K562 (cell line): ENCODE data around the gene FAM120B. TPM values are rescaled to one million over a fixed set of nuclear protein-coding genes. Genes with fewer than 3 reads are reported as not detected.

Experiments
- E2F3 ChIP-seq: fragments of 250-450 bp; sonication (Bioruptor Pico); IDR thresholded peaks from 2 replicates; pipeline ENCODE4 v1.4.0; 2020; ENCODE audit warnings: mild to moderate bottlenecking
- ERF ChIP-seq: fragments of 450-650 bp; formaldehyde crosslinking; IDR thresholded peaks from 2 replicates; pipeline ENCODE4 v1.4.0; 2020; ENCODE audit warnings: mild to moderate bottlenecking, mixed read lengths
- KDM4B ChIP-seq, 2 experiments: fragments of 450-650 bp in 1 of 2; sonication (generic) in 1 of 2; IDR thresholded peaks; 2 replicates each; pipeline ENCODE4 v1.6.1; 2016 to 2017; ENCODE audit warnings: borderline replicate concordance in 2 of 2, antibody characterized with exemption in 1 of 2, low read depth in 1 of 2, mild to moderate bottlenecking in 1 of 2
- MNT ChIP-seq, 2 experiments: fragments of 450-650 bp; conservative IDR thresholded peaks; 2 replicates each; pipeline ENCODE4 v1.6.1; 2017; ENCODE audit warnings: mild to moderate bottlenecking in 2 of 2, moderate library complexity in 2 of 2
- MTA3 ChIP-seq: fragments of 450-650 bp; formaldehyde crosslinking; IDR thresholded peaks from 2 replicates; pipeline ENCODE4 v1.6.1; 2017; ENCODE audit warnings: mild to moderate bottlenecking, borderline replicate concordance
- NUFIP1 ChIP-seq: fragments of 450-650 bp; IDR thresholded peaks from 2 replicates; pipeline ENCODE4 v1.6.1; 2018; ENCODE audit not compliant: partially characterized antibody
- SETDB1 ChIP-seq: IDR thresholded peaks from one replicate; pipeline ENCODE4 v1.6.1; 2012; ENCODE audit warnings: low read length, control low read depth, inconsistent platforms
- SPI1 ChIP-seq: IDR thresholded peaks from 2 replicates; pipeline ENCODE4 v1.6.1; 2011; ENCODE audit warnings: low read depth, low read length, control low read depth, borderline replicate concordance
- SREBF1 ChIP-seq: fragments of 150-350 bp; IDR thresholded peaks from 2 replicates; pipeline ENCODE4 v1.6.1; 2014; ENCODE audit warnings: antibody characterized with exemption, low read depth, low read length, borderline replicate concordance
- STAT5A ChIP-seq: IDR thresholded peaks from 2 replicates; pipeline ENCODE4 v1.6.1; 2012; ENCODE audit warnings: low read length, inconsistent platforms, borderline replicate concordance
- ZBTB26 ChIP-seq: fragments of 450-650 bp; formaldehyde crosslinking; IDR thresholded peaks from 2 replicates; pipeline ENCODE4 v1.4.0; 2022; ENCODE audit warnings: missing genetic modification characterization
- ZNF165 ChIP-seq: fragments of 250-450 bp; sonication (Bioruptor Pico); IDR thresholded peaks from 2 replicates; pipeline ENCODE4 v1.4.0; 2020; ENCODE audit warnings: borderline replicate concordance
- ZNF347 ChIP-seq: fragments of 450-650 bp; formaldehyde crosslinking; IDR thresholded peaks from 2 replicates; pipeline ENCODE4 v1.4.0; 2020; ENCODE audit warnings: low read depth, mild to moderate bottlenecking, moderate library complexity
- ZNF695 ChIP-seq: fragments of 450-650 bp; formaldehyde crosslinking; IDR thresholded peaks from 2 replicates; pipeline ENCODE4 v1.4.0; 2020; ENCODE audit warnings: mild to moderate bottlenecking, moderate library complexity
- ZNF717 ChIP-seq: fragments of 250-450 bp; sonication (Bioruptor Pico); IDR thresholded peaks from 2 replicates; pipeline ENCODE4 v1.5.0; 2021
- polyA plus RNA-seq, 8 experiments: library from polyadenylated mRNA; depleted of rRNA in 4 of 8; stranded (reverse) in 5 of 8; unstranded in 3 of 8; fragments of >200 nt; fragmentation: Nextera tagmentation in 2 of 8; fragmentation: Illumina TruSeq in 1 of 8; extraction: Ambion mirVana in 2 of 8; extraction: Trizol in 1 of 8; gene quantifications; 2 replicates each; pipeline versions ENCODE4 v1.2.1 to v1.2.3, GENCODE V29; 2011 to 2014; ENCODE audit warnings: inconsistent platforms in 1 of 8, missing spikeins in 1 of 8
- total RNA-seq, 7 experiments: library from RNA; depleted of rRNA in 6 of 7; stranded (reverse); fragments of >200 nt in 6 of 7; fragmentation: Illumina TruSeq in 2 of 7; extraction: Trizol in 2 of 7; gene quantifications; 2 replicates each; pipeline versions ENCODE4 v1.2.1 to v1.2.3, GENCODE V29; 2011 to 2021; ENCODE audit warnings: low replicate concordance in 1 of 7
- TF ChIP-seq, protein P1 (sequence below): IDR thresholded peaks from 2 replicates; pipeline ENCODE4 v1.6.1; 2012; ENCODE audit warnings: low read depth, low read length, improper control_type of control experiment, borderline replicate concordance
- TF ChIP-seq, protein P2 (sequence below): fragments of 250-450 bp; sonication (Bioruptor Pico); IDR thresholded peaks from 2 replicates; pipeline ENCODE4 v1.5.0; 2022; ENCODE audit warnings: mild to moderate bottlenecking
- TF ChIP-seq, protein P3 (sequence below), 2 experiments: fragments of 200-800 bp in 1 of 2; sonication (Bioruptor generic) in 1 of 2; sonication (generic) in 1 of 2; formaldehyde crosslinking in 1 of 2; IDR thresholded peaks in 1 of 2; conservative IDR thresholded peaks in 1 of 2; 2 replicates each; pipeline versions ENCODE4 v1.5.0 to v1.6.1; 2016 to 2020; ENCODE audit warnings: missing compliant biosample characterization in 1 of 2, missing genetic modification characterization in 1 of 2, missing genetic modification reagents in 1 of 2

The FAM120B gene
- total and polyA plus RNA-seq, 9 of the 15 experiments (the other 6 are each of a cell fraction or from before 2014, with no cell fraction given) = 3.5 to 22.6 (median 14.7) TPM

GRCh38 chr6:170306324-170307079, at the start of gene FAM120B (continued):
- TF ChIP-seq SETDB1 (no peak), MTA3 (no peak; the same call in 1 of the 2 replicates), KDM4B (IDR thresholded peaks at IDR 0.05; ENCODE audit: borderline replicate concordance in 2 of 2, low read depth in 1 of 2) (peak in 1 of 2 experiments; percentile 93; a peak in 2 of 4 replicates), E2F3 (peak; percentile 52; the same call in 1 of the 2 replicates), ZNF695 (CRISPR knock-in tag) (no peak), ZNF347 (CRISPR knock-in tag) (no peak), NUFIP1 (no peak), ZNF165 (CRISPR knock-in tag) (peak; percentile 81; the same call in 1 of the 2 replicates), ERF (CRISPR knock-in tag) (peak; percentile 95), ZNF717 (CRISPR knock-in tag) (no peak), STAT5A (no peak), SREBF1 (no peak), MNT (conservative IDR thresholded peaks at IDR 0.05) (peak in 1 of 2 experiments; percentile 84; a peak in 3 of 4 replicates), SPI1 (peak; percentile 96), ZBTB26 (peak; percentile 30; the same call in 1 of the 2 replicates)
- TF ChIP-seq, protein P1, sequence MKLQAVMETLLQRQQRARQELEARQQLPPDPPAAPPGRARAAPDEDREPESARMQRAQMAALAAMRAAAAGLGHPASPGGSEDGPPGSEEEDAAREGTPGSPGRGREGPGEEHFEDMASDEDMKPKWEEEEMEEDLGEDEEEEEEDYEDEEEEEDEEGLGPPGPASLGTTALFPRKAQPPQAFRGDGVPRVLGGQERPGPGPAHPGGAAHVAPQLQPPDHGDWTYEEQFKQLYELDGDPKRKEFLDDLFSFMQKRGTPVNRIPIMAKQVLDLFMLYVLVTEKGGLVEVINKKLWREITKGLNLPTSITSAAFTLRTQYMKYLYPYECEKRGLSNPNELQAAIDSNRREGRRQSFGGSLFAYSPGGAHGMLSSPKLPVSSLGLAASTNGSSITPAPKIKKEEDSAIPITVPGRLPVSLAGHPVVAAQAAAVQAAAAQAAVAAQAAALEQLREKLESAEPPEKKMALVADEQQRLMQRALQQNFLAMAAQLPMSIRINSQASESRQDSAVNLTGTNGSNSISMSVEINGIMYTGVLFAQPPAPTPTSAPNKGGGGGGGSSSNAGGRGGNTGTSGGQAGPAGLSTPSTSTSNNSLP = no peak
- TF ChIP-seq, protein P2, sequence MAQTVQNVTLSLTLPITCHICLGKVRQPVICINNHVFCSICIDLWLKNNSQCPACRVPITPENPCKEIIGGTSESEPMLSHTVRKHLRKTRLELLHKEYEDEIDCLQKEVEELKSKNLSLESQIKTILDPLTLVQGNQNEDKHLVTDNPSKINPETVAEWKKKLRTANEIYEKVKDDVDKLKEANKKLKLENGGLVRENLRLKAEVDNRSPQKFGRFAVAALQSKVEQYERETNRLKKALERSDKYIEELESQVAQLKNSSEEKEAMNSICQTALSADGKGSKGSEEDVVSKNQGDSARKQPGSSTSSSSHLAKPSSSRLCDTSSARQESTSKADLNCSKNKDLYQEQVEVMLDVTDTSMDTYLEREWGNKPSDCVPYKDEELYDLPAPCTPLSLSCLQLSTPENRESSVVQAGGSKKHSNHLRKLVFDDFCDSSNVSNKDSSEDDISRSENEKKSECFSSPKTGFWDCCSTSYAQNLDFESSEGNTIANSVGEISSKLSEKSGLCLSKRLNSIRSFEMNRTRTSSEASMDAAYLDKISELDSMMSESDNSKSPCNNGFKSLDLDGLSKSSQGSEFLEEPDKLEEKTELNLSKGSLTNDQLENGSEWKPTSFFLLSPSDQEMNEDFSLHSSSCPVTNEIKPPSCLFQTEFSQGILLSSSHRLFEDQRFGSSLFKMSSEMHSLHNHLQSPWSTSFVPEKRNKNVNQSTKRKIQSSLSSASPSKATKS (CRISPR knock-in tag) = no peak
- TF ChIP-seq, protein P3, sequence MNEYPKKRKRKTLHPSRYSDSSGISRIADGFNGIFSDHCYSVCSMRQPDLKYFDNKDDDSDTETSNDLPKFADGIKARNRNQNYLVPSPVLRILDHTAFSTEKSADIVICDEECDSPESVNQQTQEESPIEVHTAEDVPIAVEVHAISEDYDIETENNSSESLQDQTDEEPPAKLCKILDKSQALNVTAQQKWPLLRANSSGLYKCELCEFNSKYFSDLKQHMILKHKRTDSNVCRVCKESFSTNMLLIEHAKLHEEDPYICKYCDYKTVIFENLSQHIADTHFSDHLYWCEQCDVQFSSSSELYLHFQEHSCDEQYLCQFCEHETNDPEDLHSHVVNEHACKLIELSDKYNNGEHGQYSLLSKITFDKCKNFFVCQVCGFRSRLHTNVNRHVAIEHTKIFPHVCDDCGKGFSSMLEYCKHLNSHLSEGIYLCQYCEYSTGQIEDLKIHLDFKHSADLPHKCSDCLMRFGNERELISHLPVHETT (CRISPR knock-in tag; conservative IDR thresholded peaks at IDR 0.05 in 1 of 2, IDR thresholded peaks at IDR 0.05 in 1 of 2) = peak; percentile 61 to 86; a peak in 1 of 4 replicates
